Parathyroid adenoma (tissue), 2 donors: ENCODE results near the gene TMEM95.

Experiments used
- H2AFZ ChIP-seq: fragments of 300-600 bp; sonication (generic); one replicate; pipeline ENCODE4 v1.7.0; 2017; ENCODE audit warnings: antibody characterized with exemption, mild to moderate bottlenecking
- H3K27ac ChIP-seq: fragments of 300-600 bp; sonication (generic); one replicate; pipeline ENCODE4 v1.7.0; 2017
- H3K27me3 ChIP-seq: fragments of 300-600 bp; sonication (generic); one replicate; pipeline ENCODE4 v1.7.0; 2017; ENCODE audit warnings: low read length; ENCODE audit not compliant: control insufficient read depth, insufficient read depth
- H3K36me3 ChIP-seq: fragments of 300-600 bp; sonication (generic); one replicate; pipeline ENCODE4 v1.7.0; 2017; ENCODE audit warnings: low read length; ENCODE audit not compliant: control insufficient read depth, insufficient read depth
- H3K4me1 ChIP-seq: fragments of 300-600 bp; sonication (generic); one replicate; pipeline ENCODE4 v1.7.0; 2017; ENCODE audit warnings: control low read depth
- H3K4me2 ChIP-seq: fragments of 300-600 bp; sonication (generic); one replicate; pipeline ENCODE4 v1.7.0; 2017; ENCODE audit warnings: low read length
- H3K4me3 ChIP-seq: fragments of 300-600 bp; sonication (generic); one replicate; pipeline ENCODE4 v1.7.0; 2017; ENCODE audit warnings: low read depth, low read length
- H3K79me2 ChIP-seq: fragments of 300-600 bp; sonication (generic); one replicate; pipeline ENCODE4 v1.7.0; 2017; ENCODE audit warnings: control low read depth
- H3K9ac ChIP-seq: fragments of 300-600 bp; sonication (generic); one replicate; pipeline ENCODE4 v1.7.0; 2017; ENCODE audit warnings: mild to moderate bottlenecking
- H3K9me3 ChIP-seq: fragments of 300-600 bp; sonication (generic); one replicate; pipeline ENCODE4 v1.7.0; 2017; ENCODE audit warnings: low read length; ENCODE audit not compliant: control insufficient read depth
- TF ChIP-seq, protein P1 (sequence below): fragments of 300-600 bp; sonication (generic); IDR thresholded peaks from one replicate; pipeline ENCODE4 v1.7.0; 2017; ENCODE audit warnings: antibody characterized with exemption, mild to moderate bottlenecking
- donor health status: primary hyperparathyroidism.

Gene TMEM95

DNA sequence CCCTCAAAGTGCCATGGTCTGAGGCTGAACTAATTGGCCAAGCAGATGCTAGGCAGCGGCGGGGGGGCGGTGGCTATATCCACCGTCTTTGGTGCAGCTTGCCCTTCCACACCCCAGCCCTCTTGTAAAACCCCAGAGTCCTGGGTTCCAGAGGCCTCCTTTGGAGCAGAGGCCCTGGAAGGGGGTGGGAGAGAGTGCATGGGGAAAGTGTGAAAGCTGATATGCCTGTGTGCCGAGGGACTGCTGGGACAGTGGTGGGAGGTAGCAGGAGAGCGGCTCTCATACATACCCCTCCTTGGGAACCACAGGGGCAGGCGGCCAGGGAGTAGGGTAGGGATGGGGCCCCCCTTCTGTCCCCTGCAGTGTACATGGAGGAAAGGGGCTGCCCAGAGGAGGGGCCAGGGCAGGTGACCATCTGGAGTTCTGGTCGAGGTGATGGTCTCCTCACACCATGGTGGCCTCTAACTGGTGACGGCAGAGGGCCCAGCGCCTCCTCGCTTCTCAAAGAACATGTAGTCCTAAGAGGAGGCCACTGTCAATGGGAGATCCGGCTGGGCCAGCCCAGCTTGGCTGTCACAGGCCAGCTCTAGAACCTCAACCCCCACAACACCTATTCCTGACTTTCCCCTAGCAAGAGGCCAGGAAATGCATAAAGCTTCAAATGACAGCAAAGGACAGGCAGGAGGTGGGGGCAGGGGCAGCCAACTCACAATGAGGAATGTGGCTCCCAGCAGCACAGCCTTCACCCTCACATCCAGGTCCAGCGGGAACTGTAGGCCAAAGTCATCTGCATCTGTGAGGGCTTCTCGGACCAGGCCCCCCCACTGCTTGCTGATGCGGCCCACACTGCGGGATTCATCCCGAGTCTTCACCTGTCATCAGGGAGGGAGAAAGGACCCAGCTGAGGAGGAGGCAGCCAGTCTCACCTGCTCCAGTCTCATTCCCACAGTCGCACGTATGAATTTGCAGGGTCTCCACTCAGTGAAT is 35.3 kb downstream of the TMEM95 start:
- H3K9ac ChIP-seq, result no peak overlapping the region
- no peaks in the 10 kb centered on the region for H3K36me3 ChIP-seq
- H3K4me1 ChIP-seq, result peaks cover 2% of the 10 kb centered on the region
- no peaks in the 10 kb centered on the region for H3K79me2 ChIP-seq
- H3K27me3 ChIP-seq, result no peaks in the 10 kb centered on the region
- no peak overlapping the region for H3K4me3 ChIP-seq
- TF ChIP-seq, protein P1, sequence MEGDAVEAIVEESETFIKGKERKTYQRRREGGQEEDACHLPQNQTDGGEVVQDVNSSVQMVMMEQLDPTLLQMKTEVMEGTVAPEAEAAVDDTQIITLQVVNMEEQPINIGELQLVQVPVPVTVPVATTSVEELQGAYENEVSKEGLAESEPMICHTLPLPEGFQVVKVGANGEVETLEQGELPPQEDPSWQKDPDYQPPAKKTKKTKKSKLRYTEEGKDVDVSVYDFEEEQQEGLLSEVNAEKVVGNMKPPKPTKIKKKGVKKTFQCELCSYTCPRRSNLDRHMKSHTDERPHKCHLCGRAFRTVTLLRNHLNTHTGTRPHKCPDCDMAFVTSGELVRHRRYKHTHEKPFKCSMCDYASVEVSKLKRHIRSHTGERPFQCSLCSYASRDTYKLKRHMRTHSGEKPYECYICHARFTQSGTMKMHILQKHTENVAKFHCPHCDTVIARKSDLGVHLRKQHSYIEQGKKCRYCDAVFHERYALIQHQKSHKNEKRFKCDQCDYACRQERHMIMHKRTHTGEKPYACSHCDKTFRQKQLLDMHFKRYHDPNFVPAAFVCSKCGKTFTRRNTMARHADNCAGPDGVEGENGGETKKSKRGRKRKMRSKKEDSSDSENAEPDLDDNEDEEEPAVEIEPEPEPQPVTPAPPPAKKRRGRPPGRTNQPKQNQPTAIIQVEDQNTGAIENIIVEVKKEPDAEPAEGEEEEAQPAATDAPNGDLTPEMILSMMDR, result no peak
- H3K9me3 ChIP-seq, result no peaks in the 10 kb centered on the region
- no peak overlapping the region for H2AFZ ChIP-seq
- H3K27ac ChIP-seq, result no peak overlapping the region
- no peak overlapping the region for H3K4me2 ChIP-seq

DNA sequence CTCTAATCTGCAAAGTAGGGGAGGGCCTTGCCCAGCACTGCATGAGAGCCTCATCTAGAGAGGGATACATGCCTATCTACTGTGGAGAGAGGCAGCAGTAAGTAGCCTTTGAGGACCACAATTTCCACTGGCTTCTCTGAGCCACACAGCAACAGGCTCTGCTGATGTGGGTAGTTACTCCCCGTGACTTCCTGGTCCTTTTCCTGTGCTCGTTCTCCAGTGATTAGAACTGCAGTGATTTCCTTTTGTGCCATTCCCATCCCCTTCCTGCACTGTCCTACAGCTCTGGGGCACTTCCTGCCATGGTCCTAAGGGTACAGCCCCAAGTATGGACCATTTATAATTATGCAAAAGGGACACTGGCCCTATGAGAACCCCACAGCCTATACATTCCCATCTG is 36.4 kb downstream of the TMEM95 start:
- H3K9ac ChIP-seq, result no peak overlapping the region

DNA sequence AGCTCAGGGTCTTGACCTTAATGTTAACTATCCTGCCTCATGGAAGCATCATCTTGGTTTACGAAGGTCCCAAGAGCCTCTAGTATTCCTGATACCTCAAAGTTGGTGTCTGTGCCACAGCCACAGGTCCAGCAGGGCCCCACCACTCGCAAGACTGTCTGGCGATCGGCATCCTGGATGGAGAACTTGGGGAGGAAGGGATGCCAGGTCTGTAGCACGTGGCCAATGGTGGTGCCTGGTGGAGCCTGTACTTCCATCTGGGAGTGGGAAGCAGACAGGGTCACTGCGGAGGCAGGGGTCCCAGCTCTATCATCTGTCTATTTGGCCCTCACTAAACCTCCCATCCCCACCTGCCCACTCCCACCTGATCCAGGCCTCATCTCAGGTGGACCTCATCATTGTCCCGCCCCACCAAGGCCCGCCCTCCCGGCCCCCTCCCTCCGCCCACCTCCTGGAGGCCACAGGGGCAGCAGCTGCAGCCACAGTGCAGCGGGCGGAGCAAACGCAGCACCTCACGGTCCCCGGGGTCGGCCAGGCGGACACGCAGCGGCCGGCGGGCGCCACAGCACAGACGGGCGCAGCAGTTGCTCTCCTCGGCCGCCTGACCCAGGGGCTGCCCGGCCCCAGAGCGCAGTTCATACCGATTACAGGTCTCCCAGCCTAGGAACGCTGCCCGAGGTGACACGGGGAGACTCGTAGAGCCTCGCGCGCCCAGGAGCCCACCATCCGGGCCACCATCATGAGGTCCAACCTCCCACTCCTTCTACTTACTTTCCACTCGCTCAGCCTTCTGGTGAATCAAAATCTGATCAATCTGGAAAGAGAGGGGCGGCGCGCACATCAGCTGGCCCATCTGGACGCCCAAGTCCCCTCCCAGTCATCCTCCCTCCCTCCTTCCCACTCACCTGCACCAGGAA is 38.0 kb downstream of the TMEM95 start:
- Histone ChIP-seq H3K4me3 (peak overlapping the region; percentile 89), H3K27me3 (no peaks in the 10 kb centered on the region), H3K4me2 (peak overlapping the region; percentile 94), H3K9ac (no peak overlapping the region), H2AFZ (peak overlapping the region; percentile 87), H3K36me3 (no peaks in the 10 kb centered on the region), H3K27ac (peak overlapping the region; percentile 88), H3K4me1 (peaks cover 2% of the 10 kb centered on the region), H3K9me3 (no peaks in the 10 kb centered on the region), H3K79me2 (no peaks in the 10 kb centered on the region)
- TF ChIP-seq, protein P1, result no peak

More for the DNA sequence above, 36.4 kb downstream of the TMEM95 start:
- H3K27me3 ChIP-seq, result no peaks in the 10 kb centered on the region
- no peak overlapping the region for H2AFZ ChIP-seq
- H3K4me3 ChIP-seq, result no peak overlapping the region
- no peaks in the 10 kb centered on the region for H3K79me2 ChIP-seq
- TF ChIP-seq, protein P1, result no peak
- H3K36me3 ChIP-seq, result no peaks in the 10 kb centered on the region
- no peak overlapping the region for H3K4me2 ChIP-seq
- no peak overlapping the region for H3K27ac ChIP-seq
- H3K4me1 ChIP-seq, result peaks cover 2% of the 10 kb centered on the region
- no peaks in the 10 kb centered on the region for H3K9me3 ChIP-seq

DNA sequence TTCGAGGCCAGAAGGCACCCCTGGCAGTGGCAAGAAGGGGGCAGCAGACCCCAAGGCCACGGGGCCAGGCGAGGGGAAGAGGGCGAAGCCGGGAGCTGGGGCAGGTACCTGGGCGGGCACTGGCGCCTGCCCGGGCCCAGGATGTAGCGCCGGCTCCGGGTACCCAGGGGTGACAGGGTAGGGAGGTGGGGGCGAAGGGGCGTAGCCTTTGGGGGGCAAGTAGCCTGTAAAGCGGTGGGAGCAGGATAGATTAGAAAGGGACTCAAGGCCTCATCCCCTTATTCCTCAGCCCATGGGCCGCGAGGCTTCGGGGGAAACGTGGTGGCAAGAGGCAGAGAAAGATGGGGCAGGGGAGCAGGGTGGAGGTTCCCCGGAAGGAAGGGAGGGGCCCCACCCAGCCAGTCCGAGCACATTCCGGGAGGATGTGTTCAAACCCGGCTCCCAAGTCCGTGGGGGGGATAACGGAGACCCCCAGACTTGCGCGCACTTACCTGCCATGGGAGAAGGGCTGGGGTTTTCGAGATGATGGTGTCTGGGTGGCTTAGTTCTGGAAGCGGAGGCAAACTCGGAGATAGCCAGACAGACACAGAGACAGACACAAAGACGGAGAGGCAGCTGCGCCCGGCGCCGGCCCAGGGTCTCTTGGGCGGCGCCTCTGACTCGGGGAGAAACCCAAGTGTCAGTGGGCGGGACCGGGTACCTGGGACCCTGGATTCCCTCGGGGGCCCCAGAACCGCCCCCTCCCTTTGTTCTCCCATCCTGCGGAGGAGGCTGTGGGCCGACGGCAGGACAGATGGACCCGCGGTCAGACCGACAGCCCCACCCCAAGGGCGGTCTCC is 38.9 kb downstream of the TMEM95 start:
- Histone ChIP-seq H3K27ac (peak overlapping the region; percentile 88), H3K4me2 (peak overlapping the region; percentile 94), H3K27me3 (no peaks in the 10 kb centered on the region), H3K4me3 (peak overlapping the region; percentile 89), H3K79me2 (no peaks in the 10 kb centered on the region), H3K9ac (peak overlapping the region; percentile 31), H3K9me3 (no peaks in the 10 kb centered on the region), H3K4me1 (peaks cover 2% of the 10 kb centered on the region), H2AFZ (peak overlapping the region; percentile 87), H3K36me3 (no peaks in the 10 kb centered on the region)
- TF ChIP-seq, protein P1, result no peak
